SK-N-SH (cell line): ENCODE results near the gene PNPLA2. TPM values are rescaled to one million over a fixed set of nuclear protein-coding genes. Genes with fewer than 3 reads are reported as not detected.

Experiments
- CTCF ChIA-PET: fragments of 300-600, 350-600 bp; formaldehyde crosslinking; extraction: SDS; loops from one replicate; lab custom pipeline; 2021; lab: Yijun Ruan, JAX
- POLR2A ChIA-PET: fragments of 350-600 bp; sonication (Branson Sonifier 250); formaldehyde crosslinking; extraction: SDS; loops from one replicate; lab custom pipeline; 2020; ENCODE audit warnings: antibody characterized with exemption, inconsistent platforms; lab: Yijun Ruan, JAX
- DNase-seq: peaks from one replicate; pipeline ENCODE4 v3.0.0; 2012
- H2AFZ ChIP-seq: fragments of 200-600 bp; sonication (generic); 2 replicates; pipeline ENCODE4 v1.8.1; 2016; ENCODE audit warnings: antibody characterized with exemption, mild to moderate bottlenecking, low read depth
- H3F3A ChIP-seq: fragments of 200-600 bp; sonication (generic); replicated peaks from 2 replicates; pipeline ENCODE3; 2016; ENCODE audit warnings: antibody characterized with exemption, mild to moderate bottlenecking; ENCODE audit not compliant: insufficient read depth
- H3K27ac ChIP-seq, 2 experiments: fragments of 200-500 bp in 1 of 2; fragments of 200-600 bp in 1 of 2; sonication (Bioruptor generic) in 1 of 2; sonication (generic), shearing (Covaris generic) in 1 of 2; 2 replicates each; pipeline versions ENCODE4 v1.5.1 to v1.6.1; 2014 to 2016; ENCODE audit warnings: low read depth in 2 of 2, inconsistent platforms in 1 of 2, low read length in 1 of 2, mild to moderate bottlenecking in 1 of 2, mixed read lengths in 1 of 2
- H3K27me3 ChIP-seq: fragments of 200-600 bp; sonication (generic), shearing (Covaris generic); 2 replicates; pipeline ENCODE4 v1.6.1; 2016; ENCODE audit warnings: mixed run types; ENCODE audit not compliant: insufficient read depth
- H3K36me3 ChIP-seq, 2 experiments: fragments of 200-500 bp in 1 of 2; fragments of 200-600 bp in 1 of 2; sonication (Bioruptor generic) in 1 of 2; sonication (generic) in 1 of 2; replicated peaks in 1 of 2; 2 replicates each; pipeline versions ENCODE3 to v1.5.1; 2014 to 2016; ENCODE audit warnings: low read length in 1 of 2, mild to moderate bottlenecking in 1 of 2; ENCODE audit not compliant: insufficient read depth in 2 of 2, control insufficient read depth in 1 of 2
- H3K4me1 ChIP-seq, 2 experiments: fragments of 200-500 bp in 1 of 2; fragments of 200-600 bp in 1 of 2; sonication (Bioruptor generic) in 1 of 2; sonication (generic), shearing (Covaris generic) in 1 of 2; 2 replicates each; pipeline versions ENCODE4 v1.5.1 to v1.6.1; 2014 to 2016; ENCODE audit warnings: low read depth in 1 of 2, low read length in 1 of 2, mixed run types in 1 of 2; ENCODE audit not compliant: insufficient read depth in 2 of 2, control insufficient read depth in 1 of 2
- H3K4me2 ChIP-seq: fragments of 200-600 bp; sonication (generic), shearing (Covaris generic); 2 replicates; pipeline ENCODE4 v1.6.1; 2017; ENCODE audit warnings: mixed run types
- H3K4me3 ChIP-seq, 2 experiments: fragments of 200-500 bp in 1 of 2; fragments of 200-600 bp in 1 of 2; sonication (Bioruptor generic) in 1 of 2; sonication (generic), shearing (Covaris generic) in 1 of 2; 2 replicates each; pipeline versions ENCODE4 v1.5.1 to v1.8.1; 2014 to 2016; ENCODE audit warnings: low read depth in 2 of 2, inconsistent platforms in 1 of 2, low read length in 1 of 2, mild to moderate bottlenecking in 1 of 2, mixed read lengths in 1 of 2, moderate library complexity in 1 of 2
- H3K79me2 ChIP-seq: fragments of 200-600 bp; sonication (generic); 2 replicates; pipeline ENCODE4 v1.8.1; 2017; ENCODE audit warnings: mild to moderate bottlenecking; ENCODE audit not compliant: insufficient read depth
- H3K9ac ChIP-seq: fragments of 200-600 bp; sonication (generic); 2 replicates; pipeline ENCODE4 v1.6.1; 2017; ENCODE audit warnings: mixed run types
- H3K9me2 ChIP-seq: fragments of 200-600 bp; sonication (generic); 2 replicates; pipeline ENCODE4 v1.6.1; 2017; ENCODE audit warnings: mixed run types
- H3K9me3 ChIP-seq: fragments of 200-600 bp; sonication (generic); 2 replicates; pipeline ENCODE4 v1.6.1; 2017; ENCODE audit warnings: mixed run types, mild to moderate bottlenecking, moderate library complexity
- H4K20me1 ChIP-seq: fragments of 200-600 bp; sonication (generic); 2 replicates; pipeline ENCODE4 v1.6.1; 2017; ENCODE audit warnings: mild to moderate bottlenecking, mixed run types; ENCODE audit not compliant: insufficient read depth
- CHD2 ChIP-seq: fragments of 150-350 bp; IDR thresholded peaks from 2 replicates; pipeline ENCODE4 v1.6.1; 2018; ENCODE audit warnings: low read length; ENCODE audit not compliant: partially characterized antibody
- EP300 ChIP-seq, 2 experiments: IDR thresholded peaks; 2 replicates each; pipeline versions ENCODE4 v1.4.0 to v1.6.1; 2012; ENCODE audit warnings: borderline replicate concordance in 1 of 2, low read depth in 1 of 2, low read length in 1 of 2
- EZH2phosphoT487 ChIP-seq: fragments of 200-600 bp; sonication (generic); IDR thresholded peaks from 2 replicates; pipeline ENCODE4 v1.6.1; 2017; ENCODE audit warnings: low read depth, mixed run types, mild to moderate bottlenecking, antibody characterized with exemption, moderate library complexity, borderline replicate concordance
- IRF3 ChIP-seq: fragments of 150-350 bp; IDR thresholded peaks from 2 replicates; pipeline ENCODE4 v1.6.1; 2016; ENCODE audit warnings: mild to moderate bottlenecking, low read depth, low read length
- NRF1 ChIP-seq: IDR thresholded peaks from 2 replicates; pipeline ENCODE4 v1.6.1; 2012; ENCODE audit warnings: low read depth, mild to moderate bottlenecking, low read length
- REST ChIP-seq: IDR thresholded peaks from 2 replicates; pipeline ENCODE4 v1.6.1; 2012; ENCODE audit warnings: mild to moderate bottlenecking, low read depth, low read length, moderate library complexity
- RFX5 ChIP-seq: IDR thresholded peaks from 2 replicates; pipeline ENCODE4 v1.6.1; 2012; ENCODE audit warnings: mild to moderate bottlenecking, improper control_type of control experiment, low read length
- TCF12 ChIP-seq: IDR thresholded peaks from 2 replicates; pipeline ENCODE4 v1.4.0; 2012
- WGBS: methylation state at CpG from one replicate; pipeline ENCODE4 v1.1.6; 2017; ENCODE audit warnings: low lambda C conversion rate; 5-methylcytosine and 5-hydroxymethylcytosine counted together
- polyA plus RNA-seq, 3 experiments: library from polyadenylated mRNA; depleted of rRNA; stranded (reverse); fragments of >200 nt; gene quantifications; 2 replicates each; pipeline ENCODE4 v1.2.3, GENCODE V29; 2012
- small RNA-seq, 7 experiments: library from RNA; depleted of rRNA; stranded (forward); fragments of <200 nt; gene quantifications; one replicate each; pipeline ENCODE3, GENCODE V24; 2012

The PNPLA2 gene
- polyA plus RNA-seq, 1 of the 3 experiments (the other 2 are of a cell fraction): 60.3 TPM

GRCh38 chr11:872799-873198 is 54.1 kb downstream of the PNPLA2 start:
- H4K20me1 ChIP-seq: no peaks in the 10 kb centered on the region
- no peaks in the 10 kb centered on the region for H3K36me3 ChIP-seq
- ChIA-PET POLR2A (interaction anchor here (1.1 kb wide), 1 partner anchor 13 kb away, joined by 5 read pairs; no protein-coding TSS in a partner anchor), CTCF (interaction anchor here (2.5 kb wide), 1 partner anchor 24 kb away, joined by 8 read pairs; no protein-coding TSS in a partner anchor)
- no peaks in the 10 kb centered on the region for H3K9me2 ChIP-seq
- no peaks in the 10 kb centered on the region for H3F3A ChIP-seq
- no peaks in the 10 kb centered on the region for H3K27me3 ChIP-seq
- no peak overlapping the region for H3K27ac ChIP-seq
- no peak overlapping the region for H2AFZ ChIP-seq
- no peaks in the 10 kb centered on the region for H3K79me2 ChIP-seq
- no peak for DNase-seq
- H3K9me3 ChIP-seq: no peaks in the 10 kb centered on the region
- no peak for TF ChIP-seq NRF1
- no peak for TF ChIP-seq IRF3
- TF ChIP-seq RFX5: no peak
- TF ChIP-seq EZH2phosphoT487: no peak
- no peak for TF ChIP-seq CHD2
- TF ChIP-seq REST: no peak
- no peak for TF ChIP-seq TCF12
- peaks cover 0 to 4% of the 10 kb centered on the region in 2 experiments; a peak in 1 of 4 replicates for H3K4me1 ChIP-seq
- WGBS: 100% methylated on average over 3 of the region's 9 CpGs
- H3K4me2 ChIP-seq: no peak overlapping the region
- H3K4me3 ChIP-seq: no peak overlapping the region
- H3K9ac ChIP-seq: no peak overlapping the region

GRCh38 chr11:873706-874105 is 55.0 kb downstream of the PNPLA2 start:
- Histone ChIP-seq H3K27me3 (no peaks in the 10 kb centered on the region), H3K27ac (no peak overlapping the region), H3K4me2 (no peak overlapping the region), H4K20me1 (no peaks in the 10 kb centered on the region), H3K9ac (no peak overlapping the region), H3K36me3 (no peaks in the 10 kb centered on the region), H3K9me3 (no peaks in the 10 kb centered on the region), H3F3A (peaks cover 2% of the 10 kb centered on the region), H3K79me2 (no peaks in the 10 kb centered on the region), H3K4me1 (peaks cover 0 to 4% of the 10 kb centered on the region in 2 experiments; a peak in 1 of 4 replicates), H3K9me2 (no peaks in the 10 kb centered on the region), H2AFZ (no peak overlapping the region), H3K4me3 (no peak overlapping the region)
- DNase-seq: no peak
- POLR2A ChIA-PET: interaction anchor here (0.8 kb wide), 1 partner anchor 14 kb away, joined by 3 read pairs; no protein-coding TSS in a partner anchor
- WGBS: 87% methylated on average over 11 of the region's 12 CpGs
- TF ChIP-seq EP300 (IDR thresholded peaks at IDR 0.05; ENCODE audit: borderline replicate concordance in 1 of 2, low read depth in 1 of 2, low read length in 1 of 2): no peak
- TF ChIP-seq REST: no peak
- CTCF ChIA-PET: no interaction called here

Small RNA genes lying within 50 kb of the gene (small RNA-seq; reads per million reads assigned to genes)
- 0 reads per million in 7 experiments for gene SNORA52

Other genes with a start within 250 kb of the PNPLA2 start
- gene PHRF1, start 242.4 kb upstream of the PNPLA2 start, polyA plus RNA-seq (2012; rRNA removed): 18.8 and 22.7 TPM in 2 replicates
- gene IRF7, start 203.0 kb upstream of the PNPLA2 start, polyA plus RNA-seq (2012; rRNA removed): 5.9 and 6.3 TPM in 2 replicates
- not detected in 2 replicates for gene CDHR5, start 194.0 kb upstream of the PNPLA2 start, polyA plus RNA-seq (2012; rRNA removed)
- gene SCT, start 191.7 kb upstream of the PNPLA2 start, polyA plus RNA-seq (2012; rRNA removed): not detected in 2 replicates
- not detected in 2 replicates for gene DRD4, start 181.6 kb upstream of the PNPLA2 start, polyA plus RNA-seq (2012; rRNA removed)
- gene DEAF1, start 123.7 kb upstream of the PNPLA2 start, polyA plus RNA-seq (2012; rRNA removed): 36.0 and 40.6 TPM in 2 replicates
- 40.4 and 51.0 TPM in 2 replicates for gene TMEM80, start 123.1 kb upstream of the PNPLA2 start, polyA plus RNA-seq (2012; rRNA removed)
- gene EPS8L2, start 112.7 kb upstream of the PNPLA2 start, polyA plus RNA-seq (2012; rRNA removed): 0.67 and 0.74 TPM in 2 replicates
- 78.4 and 103 TPM in 2 replicates for gene TALDO1, start 71.5 kb upstream of the PNPLA2 start, polyA plus RNA-seq (2012; rRNA removed)
- 72.9 and 86.2 TPM in 2 replicates for gene GATD1, start 41.4 kb upstream of the PNPLA2 start, polyA plus RNA-seq (2012; rRNA removed)
- 2.9 and 3.6 TPM in 2 replicates for gene CEND1, start 28.8 kb upstream of the PNPLA2 start, polyA plus RNA-seq (2012; rRNA removed)
- gene SLC25A22, start 20.6 kb upstream of the PNPLA2 start, polyA plus RNA-seq (2012; rRNA removed): 40.2 and 50.9 TPM in 2 replicates
- 25.5 and 27.4 TPM in 2 replicates for gene PIDD1, start 13.7 kb upstream of the PNPLA2 start, polyA plus RNA-seq (2012; rRNA removed)
- gene RPLP2, start 8.9 kb upstream of the PNPLA2 start, polyA plus RNA-seq (2012; rRNA removed): 390 and 799 TPM in 2 replicates
- 0.94 and 1.1 TPM in 2 replicates for gene CRACR2B, start 9.0 kb downstream of the PNPLA2 start, polyA plus RNA-seq (2012; rRNA removed)
- gene CD151, start 14.0 kb downstream of the PNPLA2 start, polyA plus RNA-seq (2012; rRNA removed): 922 and 1,149 TPM in 2 replicates
- gene POLR2L, start 23.6 kb downstream of the PNPLA2 start, polyA plus RNA-seq (2012; rRNA removed): 287 and 540 TPM in 2 replicates
- 201 and 226 TPM in 2 replicates for gene TSPAN4, start 23.9 kb downstream of the PNPLA2 start, polyA plus RNA-seq (2012; rRNA removed)
- 194 and 231 TPM in 2 replicates for gene CHID1, start 91.9 kb downstream of the PNPLA2 start, polyA plus RNA-seq (2012; rRNA removed)
- 36.3 and 42.7 TPM in 2 replicates for gene AP2A2, start 107.0 kb downstream of the PNPLA2 start, polyA plus RNA-seq (2012; rRNA removed)
- not detected in 2 replicates for gene MUC6, start 217.8 kb downstream of the PNPLA2 start, polyA plus RNA-seq (2012; rRNA removed)